Measurements from ENCODE around the gene SHC4. TPM values are rescaled to one million over a fixed set of nuclear protein-coding genes. Genes with fewer than 3 reads are reported as not detected.
"Not testable (repeated sequence)": the region's sequence is repeated elsewhere in the genome, so short reads cannot be mapped to it uniquely, and the experiment has no call there.

The SHC4 gene
- total RNA-seq, 1 donor from 2014 or later = under 0.01 TPM

GRCh38 chr15:48883699-48884098 lies 80.0 kb downstream of the SHC4 start:
- no peak for DNase-seq (ENCODE audit: low read depth in 2 of 2)

DNA sequence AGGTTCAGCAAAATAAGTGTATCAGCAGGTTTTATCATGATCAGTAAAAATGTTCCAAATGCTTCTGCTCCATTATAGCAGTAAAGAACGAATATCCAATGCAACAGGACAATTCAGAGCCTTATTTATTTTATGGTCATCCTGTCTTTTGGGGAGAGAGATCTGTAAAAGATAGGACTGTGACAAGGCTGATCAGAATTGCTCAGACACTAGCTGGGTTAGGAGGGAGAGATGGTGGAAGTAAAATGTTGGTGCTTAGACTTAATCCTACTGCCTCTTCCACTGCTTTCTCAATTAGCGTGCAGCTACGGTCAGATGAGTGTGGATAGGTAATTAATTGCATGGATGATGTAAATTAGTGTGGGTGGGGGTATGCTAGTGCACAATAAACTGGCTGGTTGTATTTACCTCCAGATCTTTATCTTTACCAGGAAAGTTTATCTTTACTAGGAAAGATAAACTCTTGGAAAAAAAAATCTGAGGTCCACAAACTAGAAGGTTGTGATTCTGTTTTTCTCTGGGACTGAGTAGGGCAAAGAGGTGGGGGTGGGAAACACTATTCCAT lies 83.6 kb downstream of the SHC4 start:
- DNase-seq (ENCODE audit: low read depth in 2 of 2) = no peak

GRCh38 chr15:48877630-48878595 lies 85.8 kb downstream of the SHC4 start, which contains the start of gene EID1:
TSS of gene EID1 (plus strand) at chr15:48878134. CDS start at chr15:48878177, 43 bp downstream.
- DNase-seq (ENCODE audit: low read depth in 2 of 2) = peak; percentile 96 to 97

DNA sequence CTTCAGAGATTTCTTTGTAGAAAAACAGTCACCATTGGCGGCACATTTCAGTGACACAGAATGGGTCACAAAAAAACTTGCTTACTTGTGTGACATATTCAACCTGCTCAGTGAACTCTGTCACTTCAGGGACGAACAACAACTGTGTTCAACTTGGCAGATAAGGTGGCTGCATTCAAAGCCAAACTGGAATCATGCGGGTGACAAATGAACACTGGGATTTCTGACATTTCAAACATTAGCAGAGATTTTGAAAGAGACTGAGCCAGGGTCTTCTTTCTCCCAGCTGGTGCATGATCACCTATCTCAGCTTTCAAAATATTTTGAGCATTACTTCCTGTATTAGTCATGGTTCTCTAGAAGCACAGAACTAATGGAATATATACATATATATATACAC lies 87.7 kb downstream of the SHC4 start:
- DNase-seq (ENCODE audit: low read depth in 2 of 2) = no peak

GRCh38 chr15:48875241-48875960 lies 88.3 kb downstream of the SHC4 start:
- no peak for DNase-seq (ENCODE audit: low read depth in 2 of 2)

- DNase-seq (ENCODE audit: low read depth in 2 of 2) = no peak
Measured at GRCh38 chr15:48872632-48873031, 91.1 kb downstream of the SHC4 start.

- DNase-seq (ENCODE audit: low read depth in 2 of 2) = no peak
Measured at GRCh38 chr15:48871542-48871941, 92.2 kb downstream of the SHC4 start.

DNA sequence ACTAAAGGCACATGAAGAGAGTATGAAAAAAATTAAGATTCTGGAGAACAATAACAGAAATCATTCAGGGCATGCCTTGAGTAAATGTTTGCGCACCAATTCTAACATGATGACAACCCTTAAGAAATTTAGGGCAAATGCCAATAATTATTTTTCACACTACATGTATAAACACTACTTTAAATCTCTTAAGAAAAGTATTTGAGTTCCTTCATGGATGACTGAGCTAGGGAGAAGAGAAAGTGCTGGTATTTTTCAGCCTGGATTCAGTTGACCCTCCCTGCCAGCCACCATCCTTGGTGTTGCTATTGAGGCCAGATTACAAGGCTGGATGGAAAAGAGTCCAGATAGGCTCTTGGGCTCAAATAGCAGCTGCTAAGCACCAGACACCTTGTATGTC lies 93.8 kb downstream of the SHC4 start:
- DNase-seq (ENCODE audit: low read depth in 2 of 2) = no peak

DNA sequence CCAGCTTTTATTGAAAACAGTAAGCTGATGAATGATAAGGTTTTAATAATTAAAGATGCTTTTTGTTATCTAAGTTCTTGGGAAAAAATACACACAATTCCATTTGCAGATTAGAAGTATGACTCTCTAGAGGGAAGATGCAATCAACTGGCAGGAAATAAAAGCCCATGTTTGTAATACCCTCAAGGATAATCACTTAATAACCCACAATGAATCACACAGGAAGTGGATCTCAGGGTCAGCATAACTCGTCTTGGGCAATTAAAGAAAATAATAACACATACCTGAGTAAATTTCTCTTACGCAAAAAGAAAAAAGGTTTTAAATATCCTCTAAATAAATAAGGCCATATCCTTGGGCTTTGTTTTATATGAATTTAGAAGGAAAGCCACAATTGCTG lies 95.2 kb downstream of the SHC4 start:
- peak in 1 of 2 donors; percentile 77 for DNase-seq (ENCODE audit: low read depth in 2 of 2)

DNA sequence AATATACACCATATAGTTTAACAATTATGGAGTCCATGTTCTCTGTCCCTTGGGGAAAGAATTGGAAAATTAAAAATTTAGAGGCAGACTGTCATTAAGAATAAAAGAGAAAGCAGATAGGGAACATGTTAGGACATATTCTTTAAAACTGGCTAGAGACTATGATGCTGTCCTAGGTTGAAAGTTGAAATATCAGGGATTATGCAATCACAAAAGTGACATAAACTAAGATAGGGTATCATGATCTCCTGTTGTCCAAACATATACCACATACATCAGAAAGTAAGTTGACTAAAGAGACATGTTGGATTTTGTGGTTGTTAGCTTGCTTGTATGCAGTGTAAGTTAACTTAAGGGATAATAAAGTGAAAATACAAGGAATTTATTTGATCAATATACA lies 95.7 kb downstream of the SHC4 start:
- DNase-seq (ENCODE audit: low read depth in 2 of 2) = no peak

- DNase-seq (ENCODE audit: low read depth in 2 of 2) = peak in 1 of 2 donors; percentile 46
Measured at GRCh38 chr15:48866141-48866563, 97.6 kb downstream of the SHC4 start.

DNA sequence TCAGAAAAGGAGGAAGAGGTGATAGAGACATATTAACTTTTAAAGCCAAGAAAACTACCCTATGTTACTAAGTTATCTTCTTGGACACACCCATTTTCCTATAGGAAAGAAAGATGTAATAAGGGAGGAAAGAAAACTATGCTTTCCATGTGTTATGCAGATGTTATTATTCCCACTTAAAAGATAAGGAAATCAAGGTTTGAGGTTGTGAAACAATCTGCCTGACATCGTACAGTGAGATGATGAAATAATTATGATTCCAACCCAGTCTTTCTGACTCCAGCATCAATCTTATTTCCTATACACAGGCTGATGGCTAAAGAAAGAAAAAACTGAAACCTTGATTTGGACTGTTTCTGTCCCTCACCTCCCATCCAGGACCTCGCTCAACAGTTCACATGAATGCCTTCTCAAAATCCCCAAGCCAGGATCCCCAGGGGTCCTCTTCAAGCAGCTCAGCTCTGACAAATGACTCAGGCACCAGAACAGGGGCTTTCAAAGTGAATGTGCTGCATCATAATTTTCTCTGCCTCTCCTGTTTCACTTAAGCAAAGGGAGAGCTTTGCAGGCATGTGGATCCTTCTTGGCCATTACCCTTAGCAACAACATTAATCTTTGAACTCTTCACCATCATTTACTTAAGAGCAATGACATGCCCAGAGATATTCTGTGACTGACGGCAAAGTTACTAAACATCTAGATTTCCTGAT lies 98.2 kb downstream of the SHC4 start:
- DNase-seq (ENCODE audit: low read depth in 2 of 2) = peak in 1 of 2 donors; percentile 40

DNA sequence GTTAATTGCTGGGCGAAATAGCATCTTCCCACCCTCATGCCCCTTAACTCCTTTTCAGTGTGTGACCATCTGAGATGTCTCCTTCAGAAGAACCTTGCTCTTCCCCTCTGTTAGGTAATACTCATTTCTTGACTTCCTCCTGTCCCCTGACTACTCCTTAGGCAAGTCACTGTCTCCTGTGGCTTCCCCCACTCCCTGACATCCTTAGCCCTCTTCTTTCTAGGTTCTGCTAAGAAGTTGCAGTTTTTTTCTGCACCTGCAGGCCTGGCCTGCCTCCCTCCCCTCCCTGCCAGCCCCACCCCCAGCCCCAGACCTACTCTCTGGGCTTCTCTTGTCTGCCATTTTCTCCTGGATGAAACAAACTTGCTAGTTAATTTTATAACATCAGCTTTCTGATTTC lies 101.0 kb downstream of the SHC4 start:
- no peak for DNase-seq (ENCODE audit: low read depth in 2 of 2)

GRCh38 chr15:48861813-48862431 lies 101.8 kb downstream of the SHC4 start:
- peak; percentile 79 to 87 for DNase-seq (ENCODE audit: low read depth in 2 of 2)

DNA sequence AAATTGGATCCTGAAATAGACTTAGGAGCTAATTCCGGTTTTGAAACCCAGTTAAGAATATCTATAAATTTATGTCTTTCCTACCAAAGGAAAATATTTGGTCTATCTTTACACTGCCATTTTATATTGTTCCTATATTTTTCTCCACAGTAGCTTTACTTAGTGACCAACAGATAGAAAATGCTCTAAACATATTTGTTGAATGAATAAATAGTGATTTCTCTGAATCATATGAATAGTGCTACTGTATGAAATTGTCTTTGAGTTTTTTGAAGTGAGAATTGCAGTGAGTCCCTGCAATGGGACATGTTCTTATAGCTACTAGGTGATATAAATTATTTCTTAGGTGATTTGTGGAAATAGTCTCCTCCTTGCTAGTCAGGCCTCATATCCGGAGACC lies 104.3 kb downstream of the SHC4 start:
- no peak for DNase-seq (ENCODE audit: low read depth in 2 of 2)

GRCh38 chr15:48858401-48858800 lies 105.3 kb downstream of the SHC4 start:
- DNase-seq (ENCODE audit: low read depth in 2 of 2) = peak in 1 of 2 donors; percentile 58

- no peak for DNase-seq (ENCODE audit: low read depth in 2 of 2)
Measured at GRCh38 chr15:48856942-48857341, 106.8 kb downstream of the SHC4 start.

DNA sequence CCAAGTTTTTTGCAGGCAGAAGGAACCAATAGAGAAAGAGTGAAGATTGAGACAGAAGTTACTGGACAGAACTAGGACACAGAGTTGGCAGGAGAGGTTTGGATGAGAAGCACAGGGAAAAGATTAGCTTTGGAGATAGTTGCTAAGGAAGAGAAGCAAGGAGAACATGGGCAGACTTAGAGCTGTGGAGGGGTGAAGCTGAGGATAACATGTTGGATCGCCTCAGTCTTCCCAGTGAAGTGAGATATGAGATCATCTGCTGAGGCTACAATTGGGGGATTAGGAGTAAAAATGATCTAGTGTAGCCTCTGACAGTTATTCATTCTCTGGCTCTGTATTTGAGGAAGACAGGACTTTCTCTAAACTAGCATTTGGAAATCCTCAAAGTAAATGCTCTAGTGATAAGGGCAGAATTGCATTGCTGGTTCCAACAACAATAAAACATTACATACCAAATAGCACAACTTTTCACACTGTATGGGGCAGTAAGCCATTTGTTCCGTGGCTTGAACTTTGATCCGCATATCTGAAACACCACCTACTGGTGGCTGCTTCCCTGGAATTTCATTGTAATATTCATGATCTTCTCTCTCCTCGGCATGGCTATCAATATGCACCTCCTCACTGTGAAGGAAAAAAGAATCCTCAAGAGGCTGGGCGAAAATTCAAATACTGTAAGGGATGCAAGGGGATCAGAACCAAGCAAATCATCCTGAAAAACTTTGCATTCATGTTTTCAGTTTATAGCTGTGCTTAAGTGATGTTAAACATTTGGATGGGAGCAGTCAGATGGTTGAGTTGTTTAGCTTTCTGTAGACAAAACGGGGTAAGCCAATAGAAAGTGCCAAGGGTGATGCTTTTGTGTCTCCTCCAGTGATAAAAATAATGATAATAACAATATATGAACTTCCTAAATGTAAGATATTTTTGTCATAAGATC lies 107.9 kb downstream of the SHC4 start:
- DNase-seq (ENCODE audit: low read depth in 2 of 2) = peak; percentile 64 to 77

DNA sequence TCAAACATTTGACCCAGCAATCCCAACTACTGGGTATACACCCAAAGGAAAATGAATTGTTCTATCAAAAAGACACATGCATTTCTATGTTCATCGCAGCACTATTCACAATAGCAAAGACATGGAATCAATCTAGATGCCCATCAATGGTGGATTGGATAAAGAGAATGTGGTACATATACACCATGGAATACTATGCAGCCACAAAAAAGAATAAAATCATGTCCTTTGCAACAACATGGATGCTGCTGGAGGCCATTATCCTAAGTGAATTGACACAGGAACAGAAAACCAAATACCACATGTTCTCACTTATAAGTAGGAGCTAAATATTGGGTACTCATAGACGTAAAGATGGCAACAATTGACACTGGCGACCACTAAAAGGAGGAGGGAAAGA lies 109.3 kb downstream of the SHC4 start:
- DNase-seq (ENCODE audit: low read depth in 2 of 2) = not testable (repeated sequence)

- no peak for DNase-seq (ENCODE audit: low read depth in 2 of 2)
Measured at GRCh38 chr15:48851956-48852355, 111.8 kb downstream of the SHC4 start.
